Anterior cingulate cortex (tissue), 58 donors: ENCODE data around the gene JPT1.
"Not testable (repeated sequence)": the region's sequence is repeated elsewhere in the genome, so short reads cannot be mapped to it uniquely, and the experiment has no call there.

Experiments
- DNase-seq, 58 donors: peaks; one replicate each; lab custom pipeline; 2025; lab: John Stamatoyannopoulos, UW

Gene JPT1

DNA sequence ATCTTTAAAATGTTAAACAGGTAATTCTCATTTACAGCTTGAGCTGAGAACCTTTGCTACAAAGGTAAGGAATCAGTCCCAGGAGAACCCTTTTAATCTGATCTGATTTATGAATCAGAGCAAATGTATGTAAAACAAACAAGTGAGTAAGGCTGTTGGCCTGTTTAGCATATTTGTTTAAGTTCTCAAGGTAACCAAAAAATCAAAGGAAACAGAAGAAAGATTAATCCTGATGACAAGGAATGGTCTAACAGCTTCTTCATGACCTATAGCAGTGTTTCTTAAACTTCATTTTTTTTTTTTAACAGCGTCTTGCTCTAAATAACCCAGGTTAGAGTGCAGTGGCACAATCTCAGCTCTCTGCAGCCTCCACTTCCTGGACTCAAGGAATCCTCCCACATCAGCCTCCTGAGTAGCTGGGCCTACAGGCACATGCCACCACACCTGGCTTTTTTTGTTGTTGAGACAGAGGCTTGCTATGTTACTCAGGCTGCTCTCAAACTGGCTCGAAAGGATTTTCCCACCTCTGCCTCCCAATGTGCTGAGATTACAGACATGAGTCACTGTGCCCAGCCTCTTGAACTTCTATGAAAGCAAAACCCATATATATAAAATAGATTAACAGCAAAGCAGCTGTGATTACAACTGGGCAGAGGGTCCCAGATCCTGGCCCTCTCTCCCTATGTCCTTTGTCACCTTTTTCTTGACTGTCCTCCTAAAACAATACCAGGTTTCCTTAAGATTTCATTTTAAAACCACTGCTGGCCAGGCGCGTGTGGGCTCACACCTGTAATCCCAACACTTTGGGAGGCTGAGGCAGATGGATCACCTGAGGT is 5.1 kb upstream of the JPT1 start:
- DNase-seq: no peak

DNA sequence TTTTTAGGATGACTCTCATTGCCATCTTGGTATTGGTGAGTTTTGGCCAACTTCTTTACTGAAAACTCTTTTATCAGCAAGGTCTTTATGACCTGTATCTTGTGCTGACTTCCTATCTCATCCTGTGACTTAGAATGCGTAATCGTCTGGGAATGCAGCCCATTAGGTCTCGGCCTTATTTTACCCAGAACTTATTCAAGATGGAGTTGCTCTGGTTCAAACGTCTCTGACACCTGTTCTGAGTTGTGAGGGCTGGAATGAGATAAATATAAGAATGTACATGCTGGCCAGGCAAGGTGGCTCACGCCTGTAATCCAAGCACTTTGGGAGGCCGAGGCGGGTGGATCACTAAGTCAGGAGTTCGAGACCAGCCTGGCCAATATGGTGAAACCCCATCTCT is 4.2 kb upstream of the JPT1 start:
- DNase-seq: not testable (repeated sequence)

DNA sequence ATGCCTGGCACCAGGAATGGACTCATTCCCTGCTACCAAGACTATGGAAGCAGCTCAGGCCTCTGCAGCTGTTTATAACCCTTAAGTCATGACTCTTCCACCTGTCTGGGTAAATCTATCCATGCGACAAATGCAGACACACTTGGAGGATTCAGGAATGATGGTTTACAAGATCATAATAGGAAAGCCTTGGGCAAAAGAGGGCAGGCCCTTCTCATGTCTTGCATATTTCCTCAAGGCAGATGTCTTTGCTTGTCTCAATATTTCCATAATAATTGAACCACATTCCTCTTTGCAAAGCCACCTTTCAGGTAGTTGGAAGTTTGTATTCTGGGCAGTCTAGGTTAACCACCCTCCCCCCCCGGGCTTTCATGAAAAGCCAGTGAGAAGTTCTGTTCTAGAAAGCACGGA is 884 bp upstream of the JPT1 start:
- DNase-seq: no peak

- DNase-seq: peak in 12 of 58 donors; percentile 4 to 51 (median 34)
Observed at GRCh38 chr17:75153780-75154194, 525 bp downstream of the JPT1 start.

DNA sequence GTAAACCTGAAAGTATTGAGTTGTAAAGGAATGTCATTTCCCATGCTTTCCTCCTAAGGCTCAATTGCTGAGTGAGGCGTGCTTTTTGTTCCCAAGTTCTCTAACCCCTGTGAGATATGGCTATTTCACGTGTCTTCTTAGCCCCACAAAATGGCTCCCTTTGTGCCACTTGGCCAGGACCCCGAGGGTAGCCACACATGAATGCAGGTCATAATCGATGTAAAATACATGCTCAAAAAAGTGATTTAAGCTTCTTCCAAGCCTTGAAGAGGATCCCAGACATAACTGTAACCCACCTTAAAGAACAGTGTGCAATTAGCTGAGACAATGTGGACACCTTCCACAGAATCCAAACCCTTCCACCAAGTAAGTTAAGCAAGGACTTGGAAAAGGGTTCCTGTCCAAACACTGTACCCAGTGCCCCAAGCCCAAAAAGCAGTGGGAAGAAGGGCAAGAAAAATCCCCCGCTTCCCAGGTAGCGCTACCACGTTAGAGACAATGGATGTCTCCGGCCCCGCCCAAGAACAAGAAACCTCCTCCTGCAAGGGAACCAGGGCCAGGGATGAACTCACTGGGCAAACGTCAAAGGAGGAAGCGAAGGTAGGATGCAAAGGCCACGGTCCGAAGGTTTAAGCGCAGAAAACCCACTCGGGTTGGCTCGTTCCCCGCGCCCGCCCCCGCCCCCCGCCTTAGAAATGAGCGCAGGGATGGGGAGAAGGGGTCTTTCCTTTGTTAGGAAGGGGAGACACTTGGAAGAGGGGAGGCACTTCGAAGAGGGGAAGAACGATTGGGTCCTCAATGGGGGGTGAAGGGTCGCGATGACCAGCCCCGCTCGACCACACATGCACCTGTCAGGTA is 1.2 kb downstream of the JPT1 start:
- peak in 3 of 58 donors; percentile 3 to 42 (median 3) for DNase-seq

- no peak for DNase-seq
Observed at GRCh38 chr17:75152523-75152921, 1.8 kb downstream of the JPT1 start.

GRCh38 chr17:75151930-75152329 is 2.4 kb downstream of the JPT1 start:
- DNase-seq: no peak

DNA sequence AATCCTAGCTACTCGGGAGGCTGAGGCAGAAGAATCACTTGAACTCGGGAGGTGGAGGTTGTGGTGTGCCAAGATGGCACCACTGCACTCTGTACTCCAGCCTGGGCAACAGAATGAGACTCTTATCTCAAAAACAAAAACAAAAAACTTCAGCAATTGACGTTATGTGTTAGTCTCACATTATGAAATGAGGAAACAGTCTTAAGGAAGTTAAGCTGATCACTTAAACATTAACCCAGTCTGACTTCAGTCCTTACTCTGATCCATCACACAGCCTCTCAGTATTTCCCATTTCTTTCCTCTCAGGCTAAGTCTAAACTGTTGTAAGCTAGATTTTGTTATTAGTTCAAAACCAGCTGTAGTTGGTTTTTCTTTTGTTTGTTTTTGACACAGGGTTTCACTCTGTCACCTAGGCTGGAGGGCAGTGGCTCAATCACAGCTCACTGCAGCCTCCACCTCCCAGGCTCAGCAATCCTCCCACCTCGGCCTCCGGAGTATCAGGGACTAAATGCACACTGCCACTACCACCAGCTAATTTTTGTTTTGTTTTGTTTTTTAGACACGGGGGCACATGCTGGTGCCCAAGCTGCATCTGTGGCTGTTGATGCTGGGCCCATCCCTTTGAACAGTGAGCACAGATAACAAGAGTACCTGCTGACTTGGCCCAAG is 6.3 kb downstream of the JPT1 start:
- DNase-seq: no peak

DNA sequence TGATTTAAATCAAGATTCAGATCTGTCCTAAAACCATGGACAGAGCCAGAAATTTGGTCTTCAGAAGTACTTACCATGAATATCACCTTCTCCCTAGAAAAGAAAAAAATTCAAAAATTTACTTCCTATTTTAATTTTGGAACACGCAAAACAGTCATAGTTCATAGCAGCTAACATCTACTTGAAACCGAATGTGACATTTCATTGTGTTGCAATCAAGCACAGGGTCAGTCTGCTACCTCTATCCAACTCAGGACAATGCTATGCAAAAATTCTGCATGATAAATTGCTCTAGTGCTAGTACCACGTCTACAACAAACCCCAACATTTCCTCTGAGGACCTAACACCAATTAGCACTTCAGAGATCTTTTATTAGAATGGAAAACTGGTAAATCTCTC is 7.7 kb downstream of the JPT1 start:
- no peak for DNase-seq

DNA sequence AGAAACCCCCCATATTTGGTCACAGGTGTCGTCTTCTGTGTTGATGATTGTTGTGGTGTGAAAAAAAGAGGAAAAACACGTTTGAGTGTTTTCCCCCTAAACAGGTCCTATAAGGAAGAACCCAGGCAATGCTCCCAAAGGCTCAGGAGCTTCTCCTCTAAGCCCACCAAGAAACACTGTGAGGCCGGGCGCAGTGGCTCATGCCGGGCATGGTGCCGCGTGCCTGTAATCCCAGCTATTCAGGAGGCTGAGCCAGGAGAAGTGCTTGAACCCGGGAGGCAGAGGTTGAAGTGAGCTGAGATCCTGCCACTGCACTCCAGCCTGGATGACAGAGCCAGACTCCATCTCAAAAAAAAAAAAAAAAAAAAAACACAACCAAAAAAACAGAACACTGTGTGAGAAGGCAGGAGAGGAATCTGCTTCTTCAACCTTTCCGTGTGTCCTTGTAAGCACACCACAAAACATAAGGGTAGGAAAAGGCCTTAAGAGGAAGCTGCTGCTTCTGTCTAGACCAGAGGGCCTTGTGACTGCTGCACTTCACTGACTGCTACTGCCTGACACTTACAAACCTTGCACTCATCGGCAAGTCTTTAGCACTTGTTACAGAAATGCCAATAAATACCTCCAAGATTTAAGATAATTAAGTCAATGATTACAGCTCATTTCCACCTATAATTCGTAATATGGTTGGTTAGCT is 9.3 kb downstream of the JPT1 start:
- DNase-seq: no peak

- DNase-seq: no peak
Observed at GRCh38 chr17:75142236-75142971, 11.9 kb downstream of the JPT1 start.

GRCh38 chr17:75138519-75138918 is 15.8 kb downstream of the JPT1 start:
- DNase-seq: no peak

DNA sequence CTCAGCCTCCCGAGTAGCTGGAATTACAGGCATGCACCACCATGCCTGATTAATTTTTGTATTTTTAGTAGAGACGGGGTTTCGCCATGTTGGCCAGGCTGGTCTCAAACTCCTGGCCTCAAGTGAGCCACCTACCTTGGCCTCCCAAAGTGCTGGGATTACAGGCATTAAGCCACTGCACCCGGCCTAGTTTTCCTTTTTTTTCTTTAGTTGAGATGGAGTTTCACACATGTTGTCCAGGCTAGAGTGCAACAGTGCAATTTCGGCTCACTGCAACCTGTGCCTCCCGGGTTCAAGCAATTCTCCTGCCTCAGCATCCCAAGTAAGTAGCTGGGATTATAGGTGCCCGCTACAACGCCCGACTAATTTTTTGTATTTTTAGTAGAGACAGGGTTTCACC is 16.6 kb downstream of the JPT1 start:
- DNase-seq: not testable (repeated sequence)

DNA sequence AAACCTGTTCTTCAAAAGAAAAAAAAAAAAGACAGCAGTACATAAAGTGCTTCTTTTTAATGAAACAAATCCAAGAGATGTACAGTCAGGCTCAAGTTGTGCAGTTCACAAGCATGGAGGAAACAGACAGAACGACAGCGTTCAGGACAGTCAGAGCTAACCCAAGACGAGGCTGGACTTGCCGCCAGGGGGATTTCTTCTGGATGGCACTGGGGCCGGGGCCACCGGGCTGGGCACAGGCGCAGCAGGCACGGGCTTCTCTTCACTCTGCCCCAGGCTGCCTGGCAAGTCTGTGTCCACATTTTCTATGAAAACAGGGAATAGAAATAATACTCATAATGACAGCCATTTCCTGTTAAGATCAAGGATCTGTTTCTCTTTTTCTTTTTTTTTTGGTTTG is 18.4 kb downstream of the JPT1 start:
- DNase-seq: no peak

- no peak for DNase-seq
Observed at GRCh38 chr17:75135452-75135851, 18.9 kb downstream of the JPT1 start.

GRCh38 chr17:75133607-75134347 is 20.5 kb downstream of the JPT1 start:
- DNase-seq: not testable (repeated sequence)

- DNase-seq: no peak
Observed at GRCh38 chr17:75133001-75133400, 21.3 kb downstream of the JPT1 start.

- not testable (repeated sequence) for DNase-seq
Observed at GRCh38 chr17:75132018-75133000, 22.0 kb downstream of the JPT1 start.
